GM12864 (cell line): ENCODE results near the gene DDX56.
"Not testable (repeated sequence)": the region's sequence is repeated elsewhere in the genome, so short reads cannot be mapped to it uniquely, and the experiment has no call there.

ENCODE experiments used
- DNase-seq: peaks from one replicate; pipeline ENCODE4 v3.0.0-alpha.2; 2011; ENCODE audit warnings: low read depth
- H3K4me3 ChIP-seq: 2 replicates; pipeline ENCODE4 v1.5.1; 2011; ENCODE audit warnings: mild to moderate bottlenecking, low read depth, low read length, control low read depth
- TF ChIP-seq, protein P1 (sequence below): IDR thresholded peaks from 2 replicates; pipeline ENCODE4 v1.5.1; 2011; ENCODE audit warnings: low read depth, mild to moderate bottlenecking, moderate library complexity, low read length, control low read depth, inconsistent platforms; ENCODE audit errors: missing control alignments

DDX56 gene

DNA sequence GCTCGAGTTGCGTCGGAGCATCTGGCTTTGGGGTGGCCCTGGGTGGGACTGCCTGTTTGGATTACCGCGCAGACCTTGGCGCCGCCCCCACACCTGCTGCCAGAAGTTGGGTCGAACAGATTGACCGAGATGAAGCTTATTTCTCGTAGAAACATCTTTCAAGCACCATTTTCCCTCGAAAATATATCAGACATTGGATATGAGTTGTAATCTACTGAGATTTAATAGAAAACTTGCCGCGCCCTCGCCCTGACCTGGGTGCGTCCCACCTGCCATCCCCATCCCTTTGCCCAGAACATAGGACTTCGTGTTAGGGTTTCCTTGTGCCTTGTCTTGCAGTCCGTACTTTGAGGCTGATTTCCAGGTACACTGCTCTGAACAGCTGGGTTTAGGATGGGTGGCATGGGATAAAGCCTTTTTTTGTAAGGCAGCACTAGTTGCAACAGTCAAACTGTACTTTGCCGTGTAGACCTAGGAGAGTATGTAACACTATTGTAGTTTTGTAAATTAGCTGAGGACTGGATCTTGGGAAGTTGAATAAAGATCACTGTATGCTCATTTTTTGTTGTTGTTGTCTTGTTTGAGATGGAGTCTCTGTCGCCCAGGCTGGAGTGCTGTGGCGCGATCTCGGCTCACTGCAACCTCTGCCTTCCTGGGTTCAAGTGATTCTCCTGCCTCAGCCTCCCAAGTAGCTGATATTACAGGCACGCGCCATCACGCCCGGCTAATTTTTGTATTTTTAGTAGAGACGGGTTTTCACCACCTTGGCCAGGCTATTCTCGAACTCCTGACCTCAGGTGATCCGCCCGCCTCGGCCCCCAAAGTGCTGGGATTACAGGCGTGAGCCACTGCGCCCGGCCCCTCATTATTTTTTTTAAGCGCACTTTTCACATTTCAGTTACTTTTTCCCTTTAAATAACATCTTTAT, 33.7 kb upstream of the DDX56 start:
- H3K4me3 ChIP-seq, result peak overlapping the region; percentile 96
- no peak for DNase-seq
- TF ChIP-seq, protein P1, sequence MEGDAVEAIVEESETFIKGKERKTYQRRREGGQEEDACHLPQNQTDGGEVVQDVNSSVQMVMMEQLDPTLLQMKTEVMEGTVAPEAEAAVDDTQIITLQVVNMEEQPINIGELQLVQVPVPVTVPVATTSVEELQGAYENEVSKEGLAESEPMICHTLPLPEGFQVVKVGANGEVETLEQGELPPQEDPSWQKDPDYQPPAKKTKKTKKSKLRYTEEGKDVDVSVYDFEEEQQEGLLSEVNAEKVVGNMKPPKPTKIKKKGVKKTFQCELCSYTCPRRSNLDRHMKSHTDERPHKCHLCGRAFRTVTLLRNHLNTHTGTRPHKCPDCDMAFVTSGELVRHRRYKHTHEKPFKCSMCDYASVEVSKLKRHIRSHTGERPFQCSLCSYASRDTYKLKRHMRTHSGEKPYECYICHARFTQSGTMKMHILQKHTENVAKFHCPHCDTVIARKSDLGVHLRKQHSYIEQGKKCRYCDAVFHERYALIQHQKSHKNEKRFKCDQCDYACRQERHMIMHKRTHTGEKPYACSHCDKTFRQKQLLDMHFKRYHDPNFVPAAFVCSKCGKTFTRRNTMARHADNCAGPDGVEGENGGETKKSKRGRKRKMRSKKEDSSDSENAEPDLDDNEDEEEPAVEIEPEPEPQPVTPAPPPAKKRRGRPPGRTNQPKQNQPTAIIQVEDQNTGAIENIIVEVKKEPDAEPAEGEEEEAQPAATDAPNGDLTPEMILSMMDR, result no peak

DNA sequence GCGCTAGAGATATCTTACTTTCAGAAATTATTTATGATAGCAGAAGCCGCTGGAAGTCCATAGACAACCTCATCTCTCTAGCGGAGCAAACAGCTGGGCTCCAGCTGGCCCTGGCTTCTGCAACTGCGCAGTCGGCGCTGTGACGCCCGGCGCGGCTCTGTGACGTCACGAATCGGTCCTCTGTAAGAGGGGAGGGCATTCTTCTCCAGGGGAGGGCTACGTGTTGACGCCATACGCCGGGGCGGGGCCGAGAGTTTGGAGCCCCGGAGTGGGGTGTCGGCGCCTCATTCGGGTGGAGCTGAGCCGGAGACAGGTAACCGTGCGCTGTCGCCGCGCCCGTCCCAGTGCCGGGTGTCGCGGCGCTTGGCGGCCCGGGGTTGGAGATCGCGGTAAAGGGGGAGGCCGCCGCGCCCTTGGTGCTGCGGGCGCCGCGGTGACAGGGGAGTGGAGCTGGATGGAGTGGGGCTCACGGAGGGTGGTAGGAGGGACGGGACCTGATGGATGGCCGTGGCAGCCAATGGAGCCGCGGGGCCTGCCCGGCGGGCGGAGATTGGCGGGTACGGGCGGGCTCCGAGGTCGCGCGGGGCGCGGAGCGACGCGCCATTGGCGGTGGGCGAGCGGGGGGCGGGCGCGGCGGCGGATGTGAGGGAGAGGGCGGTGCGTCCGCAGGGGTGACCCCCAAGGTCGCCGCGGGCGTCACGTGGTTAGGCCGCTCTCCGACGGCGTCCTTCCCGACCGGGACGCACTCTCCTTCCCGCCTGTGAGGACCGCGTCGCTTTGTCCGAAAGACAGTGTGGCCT, 32.8 kb upstream of the DDX56 start, which contains the start of gene OGDH:
Gene OGDH (plus strand): TSS at position 287 of the 800 bp plus-strand sequence. CDS start 17,717 bp downstream, outside the sequence.
- peak; percentile 96 for DNase-seq
- H3K4me3 ChIP-seq, result peak within 1 kb of the TSS; percentile 96
- TF ChIP-seq, protein P1, result no peak

DNA sequence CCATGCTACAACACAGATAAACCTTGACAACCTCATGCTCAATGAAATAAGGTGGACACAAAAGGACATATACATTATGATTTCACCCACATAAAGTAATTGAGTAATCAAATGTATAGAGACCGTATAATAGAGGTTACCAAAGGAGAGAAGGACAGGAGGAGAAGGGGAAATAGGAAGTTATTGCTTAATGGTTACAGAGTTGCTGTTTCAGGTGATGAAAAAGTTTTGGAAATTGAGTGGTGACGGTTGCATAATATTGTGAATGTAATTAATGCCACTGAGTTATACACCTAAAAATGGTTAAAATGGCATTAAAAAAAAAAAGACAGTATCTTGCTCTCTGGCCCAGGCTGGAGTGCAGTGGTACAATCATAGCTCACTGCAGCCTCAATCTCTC, 31.2 kb upstream of the DDX56 start:
- H3K4me3 ChIP-seq, result no peak overlapping the region
- TF ChIP-seq, protein P1, result no peak
- DNase-seq, result no peak

DNA sequence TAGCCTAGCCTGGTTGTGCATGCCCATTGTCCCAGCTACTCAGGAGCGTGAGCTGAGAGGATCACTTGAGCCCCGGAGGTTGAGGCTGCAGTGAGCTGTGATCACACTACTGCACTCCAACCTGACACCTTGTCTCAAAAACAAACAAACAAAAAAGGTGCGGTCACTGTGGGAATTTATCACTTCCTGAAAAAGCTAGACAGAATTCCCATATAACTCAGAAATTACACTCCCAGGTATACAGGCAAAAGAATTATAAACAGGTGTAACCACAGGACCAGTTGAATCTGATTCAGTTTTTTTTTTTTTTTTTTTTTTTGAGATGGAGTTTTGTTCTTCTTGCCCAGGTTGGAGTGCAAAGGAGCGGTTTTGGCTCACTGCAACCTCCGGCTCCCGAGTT, 29.5 kb upstream of the DDX56 start:
- TF ChIP-seq, protein P1, result no peak
- no peak for DNase-seq
- no peak overlapping the region for H3K4me3 ChIP-seq

DNA sequence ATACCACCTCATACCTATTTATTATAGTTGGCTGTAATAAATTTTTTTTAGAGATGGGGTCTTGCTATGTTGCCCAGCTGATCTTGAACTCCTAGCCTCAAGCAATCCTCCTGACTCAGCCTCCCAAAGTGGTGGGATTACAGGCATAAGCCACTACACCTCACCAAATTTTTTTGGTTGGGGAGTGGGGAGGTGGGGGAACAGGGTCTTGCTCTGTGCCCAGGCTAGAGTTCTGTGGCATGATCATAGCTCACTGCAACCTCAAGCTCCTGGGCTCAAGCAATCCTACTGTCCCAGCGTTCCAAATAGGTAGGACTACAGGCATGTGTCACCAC, 28.8 kb upstream of the DDX56 start:
- H3K4me3 ChIP-seq, result no peak overlapping the region
- no peak for DNase-seq
- TF ChIP-seq, protein P1, result no peak

DNA sequence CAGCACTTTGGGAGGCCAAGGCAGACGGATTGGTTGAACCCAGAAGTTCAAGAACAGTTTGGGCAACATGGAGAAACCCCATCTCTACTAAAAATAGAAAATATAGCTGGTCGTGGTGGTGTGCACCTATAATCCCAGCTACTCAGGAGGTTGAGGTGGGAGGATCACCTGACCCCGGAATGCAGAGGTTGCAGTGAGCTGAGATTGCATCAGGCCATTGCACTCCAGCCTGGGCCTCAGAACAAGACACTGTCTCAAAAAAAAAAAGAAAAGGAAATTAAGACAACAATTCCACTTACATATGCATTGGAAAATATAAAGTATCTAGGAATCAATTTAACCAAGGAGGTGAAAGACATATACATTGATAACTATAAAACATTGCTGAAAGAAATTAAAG, 25.5 kb upstream of the DDX56 start:
- no peak for DNase-seq
- TF ChIP-seq, protein P1, result no peak
- H3K4me3 ChIP-seq, result no peak overlapping the region

DNA sequence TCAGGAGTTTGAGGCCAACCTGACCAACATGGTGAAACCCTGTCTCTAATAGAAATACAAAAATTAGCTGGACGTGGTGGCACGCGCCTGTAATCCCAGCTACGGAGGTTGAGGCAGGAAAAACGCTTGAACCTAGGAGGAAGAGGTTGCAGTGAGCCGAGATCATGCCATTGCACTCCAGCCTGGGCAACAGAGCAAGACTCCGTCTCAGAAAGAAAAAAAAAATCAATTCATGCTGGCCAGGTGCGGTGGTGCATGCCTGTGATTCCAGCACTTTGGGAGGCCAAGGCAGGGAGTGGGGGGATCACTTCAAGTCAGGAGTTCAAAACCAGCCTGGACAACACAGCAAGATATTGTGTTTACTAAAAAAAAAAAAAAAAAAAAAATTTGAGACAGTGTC, 23.5 kb upstream of the DDX56 start:
- not testable (repeated sequence) for H3K4me3 ChIP-seq, DNase-seq
